Measurements from ENCODE around the gene XXYLT1. TPM values are rescaled to one million over a fixed set of nuclear protein-coding genes. Genes with fewer than 3 reads are reported as not detected.

Gene XXYLT1
- total and polyA plus RNA-seq, 10 of the 15 experiments (the other 5 are each of a cell fraction or from before 2014, with no cell fraction given) = 1.2 to 14.2 (median 9.3) TPM

DNA sequence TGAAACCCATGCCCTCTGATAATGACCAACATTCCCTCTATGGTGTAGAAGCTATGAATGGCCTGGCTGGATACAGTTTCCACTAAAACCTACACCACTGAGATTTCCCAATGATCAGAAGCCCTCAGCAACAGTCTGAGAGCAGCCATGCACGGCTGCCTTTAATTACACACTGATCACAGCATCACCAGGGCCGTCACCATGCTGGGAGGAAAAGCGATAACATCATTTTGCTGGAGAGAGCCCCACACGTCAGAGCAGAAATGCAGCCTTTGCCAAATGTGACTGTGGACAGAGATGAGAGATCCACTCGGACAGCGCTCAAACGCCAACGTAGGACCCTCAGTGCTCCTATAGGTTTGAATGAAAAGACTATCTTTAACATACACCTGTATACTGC, 135.0 kb downstream of the XXYLT1 start:
- Histone ChIP-seq H3K27ac (ENCODE audit: control insufficient read depth, insufficient read depth) (no peak overlapping the region), H2AFZ (ENCODE audit: control insufficient read depth, low read depth, low read length) (no peak overlapping the region), H3K27me3 (replicated peaks in 1 of 2; ENCODE audit: control insufficient read depth in 2 of 2, insufficient read depth in 2 of 2, low read length in 1 of 2) (no peaks in the 10 kb centered on the region), H3K4me2 (ENCODE audit: control insufficient read depth, insufficient read depth) (no peak overlapping the region), H3K79me2 (ENCODE audit: control insufficient read depth, insufficient read depth, low read length) (peaks cover 2% of the 10 kb centered on the region), H3K4me3 (no peak overlapping the region), H3K4me1 (ENCODE audit: control insufficient read depth, insufficient read depth, low read length) (peaks cover 31% of the 10 kb centered on the region), H4K20me1 (ENCODE audit: control insufficient read depth, insufficient read depth) (no peaks in the 10 kb centered on the region), H3K9ac (ENCODE audit: control insufficient read depth, insufficient read depth, low read length) (no peak overlapping the region), H3K9me3 (replicated peaks; ENCODE audit: control insufficient read depth, insufficient read depth, low read length) (peaks cover 6% of the 10 kb centered on the region), H3K36me3 (ENCODE audit: control insufficient read depth in 2 of 2, insufficient read depth in 2 of 2, low read length in 1 of 2) (no peaks in the 10 kb centered on the region)
- no peak for FAIRE-seq
- ATAC-seq = no peak
- CTCF ChIA-PET = interaction anchor here (0.6 kb wide), 1 partner anchor 957 kb away, joined by 3 read pairs; no protein-coding TSS in a partner anchor
- intact Hi-C loops (cut with micrococcal nuclease; ENCODE audit: unreplicated experiment) = no loop called here
- POLR2A ChIA-PET = interaction anchor here (8.7 kb wide), 1 partner anchor 10 kb away, joined by 136 read pairs; no protein-coding TSS in a partner anchor
- SMC1A ChIA-PET (ENCODE audit: uncharacterized antibody, unreplicated experiment) = interaction anchor here (11.1 kb wide), 1 partner anchor 9 kb away, joined by 178 read pairs; no protein-coding TSS in a partner anchor
- RAD21 ChIA-PET (ENCODE audit: unreplicated experiment) = no interaction called here
- BruUV-seq (replicated peaks) = no TSS peak
- WGBS (ENCODE audit: insufficient coverage, insufficient replicate concordance, low lambda C conversion rate, missing lambda C conversion rate) = 87% methylated on average over 8 of the region's 8 CpGs
- no peak for DNase-seq (ENCODE audit: low read depth, low spot score)
- TF ChIP-seq, protein P1, sequence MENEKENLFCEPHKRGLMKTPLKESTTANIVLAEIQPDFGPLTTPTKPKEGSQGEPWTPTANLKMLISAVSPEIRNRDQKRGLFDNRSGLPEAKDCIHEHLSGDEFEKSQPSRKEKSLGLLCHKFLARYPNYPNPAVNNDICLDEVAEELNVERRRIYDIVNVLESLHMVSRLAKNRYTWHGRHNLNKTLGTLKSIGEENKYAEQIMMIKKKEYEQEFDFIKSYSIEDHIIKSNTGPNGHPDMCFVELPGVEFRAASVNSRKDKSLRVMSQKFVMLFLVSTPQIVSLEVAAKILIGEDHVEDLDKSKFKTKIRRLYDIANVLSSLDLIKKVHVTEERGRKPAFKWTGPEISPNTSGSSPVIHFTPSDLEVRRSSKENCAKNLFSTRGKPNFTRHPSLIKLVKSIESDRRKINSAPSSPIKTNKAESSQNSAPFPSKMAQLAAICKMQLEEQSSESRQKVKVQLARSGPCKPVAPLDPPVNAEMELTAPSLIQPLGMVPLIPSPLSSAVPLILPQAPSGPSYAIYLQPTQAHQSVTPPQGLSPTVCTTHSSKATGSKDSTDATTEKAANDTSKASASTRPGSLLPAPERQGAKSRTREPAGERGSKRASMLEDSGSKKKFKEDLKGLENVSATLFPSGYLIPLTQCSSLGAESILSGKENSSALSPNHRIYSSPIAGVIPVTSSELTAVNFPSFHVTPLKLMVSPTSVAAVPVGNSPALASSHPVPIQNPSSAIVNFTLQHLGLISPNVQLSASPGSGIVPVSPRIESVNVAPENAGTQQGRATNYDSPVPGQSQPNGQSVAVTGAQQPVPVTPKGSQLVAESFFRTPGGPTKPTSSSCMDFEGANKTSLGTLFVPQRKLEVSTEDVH (IDR thresholded peaks at IDR 0.05; ENCODE audit: low read depth, partially characterized antibody) = no peak
- TF ChIP-seq, protein P2, sequence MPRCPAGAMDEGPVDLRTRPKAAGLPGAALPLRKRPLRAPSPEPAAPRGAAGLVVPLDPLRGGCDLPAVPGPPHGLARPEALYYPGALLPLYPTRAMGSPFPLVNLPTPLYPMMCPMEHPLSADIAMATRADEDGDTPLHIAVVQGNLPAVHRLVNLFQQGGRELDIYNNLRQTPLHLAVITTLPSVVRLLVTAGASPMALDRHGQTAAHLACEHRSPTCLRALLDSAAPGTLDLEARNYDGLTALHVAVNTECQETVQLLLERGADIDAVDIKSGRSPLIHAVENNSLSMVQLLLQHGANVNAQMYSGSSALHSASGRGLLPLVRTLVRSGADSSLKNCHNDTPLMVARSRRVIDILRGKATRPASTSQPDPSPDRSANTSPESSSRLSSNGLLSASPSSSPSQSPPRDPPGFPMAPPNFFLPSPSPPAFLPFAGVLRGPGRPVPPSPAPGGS (IDR thresholded peaks at IDR 0.05; ENCODE audit: borderline replicate concordance, insufficient read depth, low read depth, low read length, poor library complexity, severe bottlenecking) = no peak
- no peak for TF ChIP-seq ZNF384 (IDR thresholded peaks at IDR 0.05; ENCODE audit: borderline replicate concordance, low read depth, low read length)
- TF ChIP-seq JUND (IDR thresholded peaks at IDR 0.05; ENCODE audit: low read depth, low read length) = no peak
- in situ Hi-C loops (cut with MboI) = loop anchor here (25.0 kb wide), 2 partner anchors 401 to 1301 kb away; partner anchors contain the start of genes PPP1R2 and UBXN7
